Measurements from ENCODE around the gene ZNF267. TPM values are rescaled to one million over a fixed set of nuclear protein-coding genes. Genes with fewer than 3 reads are reported as not detected.

Gene ZNF267
- total RNA-seq, 1 experiment from 2014 or later, result 25.5 TPM

DNA sequence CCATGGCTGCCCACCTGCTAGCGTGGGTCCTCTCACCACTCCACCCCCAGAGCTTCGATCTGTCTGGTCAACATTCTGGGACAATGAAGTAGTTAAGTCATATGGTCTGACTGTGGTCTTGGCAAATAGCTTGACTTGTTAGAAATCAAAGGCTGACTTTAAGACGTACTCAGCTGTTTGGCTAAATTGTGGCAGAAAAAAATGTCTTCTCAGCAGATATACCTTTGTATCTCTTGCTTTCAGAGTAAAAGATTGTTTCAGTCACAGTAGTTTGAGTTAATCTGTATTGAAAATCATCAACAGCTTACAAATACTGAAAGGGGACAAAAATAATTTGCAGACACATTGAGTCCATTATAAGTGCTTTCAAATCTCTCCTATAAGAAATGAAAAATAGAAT, 2.1 kb upstream of the ZNF267 start:
- Histone ChIP-seq H3K36me3 (ENCODE audit: control insufficient read depth, insufficient read depth, low read length) (no peaks in the 10 kb centered on the region; the same call in 1 of the 2 replicates), H3K9me3 (no peaks in the 10 kb centered on the region), H3K4me3 (ENCODE audit: low read depth, low read length) (no peak overlapping the region), H3K27me3 (replicated peaks; ENCODE audit: control insufficient read depth, insufficient read depth, low read length) (no peaks in the 10 kb centered on the region), H3K4me1 (peaks cover 7% of the 10 kb centered on the region)
- intact Hi-C loops (cut with micrococcal nuclease; ENCODE audit: unreplicated experiment), result loop anchor here (10.0 kb wide), 1 partner anchor 417 kb away; the partner anchor contains the start of gene ARMC5
- peaks cover 10% of the 10 kb centered on the region for H3K36me3 Mint-ChIP-seq (ENCODE audit: insufficient read depth, unreplicated experiment)
- DNase-seq, result no peak
- ChIA-PET CTCF (no interaction called here), POLR2A (no interaction called here)
- H3K4me1 Mint-ChIP-seq (ENCODE audit: low read depth, unreplicated experiment), result no peaks in the 10 kb centered on the region
- no peaks in the 10 kb centered on the region for H3K9me3 Mint-ChIP-seq (ENCODE audit: unreplicated experiment)
- TF ChIP-seq, protein P1, sequence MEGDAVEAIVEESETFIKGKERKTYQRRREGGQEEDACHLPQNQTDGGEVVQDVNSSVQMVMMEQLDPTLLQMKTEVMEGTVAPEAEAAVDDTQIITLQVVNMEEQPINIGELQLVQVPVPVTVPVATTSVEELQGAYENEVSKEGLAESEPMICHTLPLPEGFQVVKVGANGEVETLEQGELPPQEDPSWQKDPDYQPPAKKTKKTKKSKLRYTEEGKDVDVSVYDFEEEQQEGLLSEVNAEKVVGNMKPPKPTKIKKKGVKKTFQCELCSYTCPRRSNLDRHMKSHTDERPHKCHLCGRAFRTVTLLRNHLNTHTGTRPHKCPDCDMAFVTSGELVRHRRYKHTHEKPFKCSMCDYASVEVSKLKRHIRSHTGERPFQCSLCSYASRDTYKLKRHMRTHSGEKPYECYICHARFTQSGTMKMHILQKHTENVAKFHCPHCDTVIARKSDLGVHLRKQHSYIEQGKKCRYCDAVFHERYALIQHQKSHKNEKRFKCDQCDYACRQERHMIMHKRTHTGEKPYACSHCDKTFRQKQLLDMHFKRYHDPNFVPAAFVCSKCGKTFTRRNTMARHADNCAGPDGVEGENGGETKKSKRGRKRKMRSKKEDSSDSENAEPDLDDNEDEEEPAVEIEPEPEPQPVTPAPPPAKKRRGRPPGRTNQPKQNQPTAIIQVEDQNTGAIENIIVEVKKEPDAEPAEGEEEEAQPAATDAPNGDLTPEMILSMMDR (IDR thresholded peaks at IDR 0.05; ENCODE audit: insufficient read depth in 1 of 2, low read depth in 1 of 2, low read length in 1 of 2, severe bottlenecking in 1 of 2, unreplicated experiment in 1 of 2), result no peak
- H3K27ac Mint-ChIP-seq (ENCODE audit: unreplicated experiment), result no peak overlapping the region
- BruUV-seq (replicated peaks), result no TSS peak
- peaks cover 6% of the 10 kb centered on the region for H3K27me3 Mint-ChIP-seq (ENCODE audit: insufficient read depth, unreplicated experiment)
- H3K4me3 Mint-ChIP-seq (ENCODE audit: unreplicated experiment), result no peak overlapping the region

DNA sequence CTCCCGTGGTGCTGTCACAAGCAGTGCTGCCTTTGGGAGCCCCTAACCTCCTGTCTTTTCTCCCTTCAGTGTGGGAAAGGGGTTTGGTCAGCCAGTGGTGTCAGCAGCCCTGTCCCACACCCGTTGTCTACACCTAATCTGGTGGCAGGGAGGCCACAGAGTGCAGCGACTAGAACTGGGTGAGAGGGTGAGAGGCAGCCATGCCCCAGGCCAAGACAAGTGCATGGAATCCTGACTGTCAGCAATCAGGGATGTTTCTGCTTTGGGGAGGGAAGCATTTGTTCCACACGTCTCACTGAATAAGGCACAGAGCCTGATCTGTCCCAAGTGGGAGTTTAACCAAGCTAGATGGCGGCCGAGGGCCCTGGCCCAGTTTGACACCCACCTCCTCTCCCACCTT, 1.4 kb upstream of the ZNF267 start:
- POLR2A ChIA-PET, result no interaction called here
- TF ChIP-seq, protein P1 (IDR thresholded peaks at IDR 0.05; ENCODE audit: insufficient read depth in 1 of 2, low read depth in 1 of 2, low read length in 1 of 2, severe bottlenecking in 1 of 2, unreplicated experiment in 1 of 2), result no peak
- Mint-ChIP-seq H3K4me1 (ENCODE audit: low read depth, unreplicated experiment) (peaks cover 3% of the 10 kb centered on the region), H3K27me3 (ENCODE audit: insufficient read depth, unreplicated experiment) (peaks cover 5% of the 10 kb centered on the region), H3K27ac (ENCODE audit: unreplicated experiment) (no peak overlapping the region), H3K4me3 (ENCODE audit: unreplicated experiment) (no peak overlapping the region), H3K36me3 (ENCODE audit: insufficient read depth, unreplicated experiment) (peaks cover 14% of the 10 kb centered on the region), H3K9me3 (ENCODE audit: unreplicated experiment) (no peaks in the 10 kb centered on the region)
- intact Hi-C loops (cut with micrococcal nuclease; ENCODE audit: unreplicated experiment), result loop anchor here (2.0 to 10.0 kb wide), 2 partner anchors 159 to 417 kb away; partner anchors contain the start of gene ARMC5
- H3K4me3 ChIP-seq (ENCODE audit: low read depth, low read length), result no peak overlapping the region
- CTCF ChIA-PET, result no interaction called here
- no peaks in the 10 kb centered on the region for H3K27me3 ChIP-seq (replicated peaks; ENCODE audit: control insufficient read depth, insufficient read depth, low read length)
- DNase-seq, result no peak
- BruUV-seq (replicated peaks), result no TSS peak
- no peaks in the 10 kb centered on the region; the same call in 1 of the 2 replicates for H3K36me3 ChIP-seq (ENCODE audit: control insufficient read depth, insufficient read depth, low read length)
- peaks cover 14% of the 10 kb centered on the region for H3K4me1 ChIP-seq
- no peaks in the 10 kb centered on the region for H3K9me3 ChIP-seq

DNA sequence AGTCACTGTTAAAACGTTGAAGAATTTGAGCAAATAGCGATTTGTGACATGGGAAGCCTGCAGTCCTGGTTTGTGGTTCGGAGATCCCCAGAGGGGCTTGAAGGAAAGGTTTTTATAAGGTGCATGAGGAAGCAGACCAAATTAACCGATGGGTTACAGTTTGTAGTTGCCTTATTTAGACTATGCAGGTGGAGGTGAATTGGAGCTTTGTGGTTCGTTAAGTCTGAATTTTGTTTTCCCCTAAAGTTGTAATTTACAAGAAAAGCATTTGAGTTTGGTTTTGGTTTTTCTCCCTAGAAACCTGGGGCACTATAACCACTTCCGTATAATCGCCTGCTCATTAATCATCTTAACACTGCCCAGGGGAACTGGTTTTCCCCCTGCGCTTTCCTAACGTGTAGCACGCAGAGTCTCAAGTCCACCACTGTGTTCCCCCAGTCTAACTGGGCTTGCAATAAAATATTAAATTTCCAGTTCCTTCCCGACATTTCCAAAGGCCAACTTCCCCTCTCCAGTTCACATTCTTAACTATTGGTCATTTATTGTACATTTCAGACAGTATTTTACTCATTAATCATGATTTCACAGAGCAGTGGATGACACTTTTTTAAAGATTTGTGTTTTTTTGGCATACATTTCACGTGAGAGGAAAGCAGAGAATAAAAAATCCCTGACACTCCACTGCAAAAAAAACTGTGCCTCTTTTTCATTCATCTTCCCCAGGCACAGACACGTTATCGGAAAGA, 932 bp downstream of the ZNF267 start:
- no peaks in the 10 kb centered on the region for H3K27me3 Mint-ChIP-seq (ENCODE audit: insufficient read depth, unreplicated experiment)
- peaks cover 12% of the 10 kb centered on the region for H3K4me1 Mint-ChIP-seq (ENCODE audit: low read depth, unreplicated experiment)

More for the DNA sequence above, 932 bp downstream of the ZNF267 start:
- intact Hi-C loops (cut with micrococcal nuclease; ENCODE audit: unreplicated experiment), result loop anchor here (10.0 kb wide), 1 partner anchor 420 kb away; the partner anchor contains the start of gene ARMC5
- peak overlapping the region; percentile 93 for H3K4me3 ChIP-seq (ENCODE audit: low read depth, low read length)
- no peaks in the 10 kb centered on the region for H3K9me3 Mint-ChIP-seq (ENCODE audit: unreplicated experiment)
- H3K4me1 ChIP-seq, result peaks cover 24% of the 10 kb centered on the region
- no peaks in the 10 kb centered on the region for H3K9me3 ChIP-seq
- BruUV-seq (replicated peaks), result TSS peak; percentile 45
- POLR2A ChIA-PET, result interaction anchor here (1.5 kb wide), 1 partner anchor 161 kb away, joined by 16 read pairs; a partner anchor contains a TSS
- CTCF ChIA-PET, result no interaction called here
- peak overlapping the region; percentile 91 for H3K4me3 Mint-ChIP-seq (ENCODE audit: unreplicated experiment)
- peak in 1 of 2 experiments; percentile 46 for DNase-seq
- H3K27ac Mint-ChIP-seq (ENCODE audit: unreplicated experiment), result peak overlapping the region; percentile 96
- no peaks in the 10 kb centered on the region; the same call in 1 of the 2 replicates for H3K36me3 ChIP-seq (ENCODE audit: control insufficient read depth, insufficient read depth, low read length)
- H3K27me3 ChIP-seq (replicated peaks; ENCODE audit: control insufficient read depth, insufficient read depth, low read length), result no peaks in the 10 kb centered on the region
- H3K36me3 Mint-ChIP-seq (ENCODE audit: insufficient read depth, unreplicated experiment), result peaks cover 28% of the 10 kb centered on the region
- TF ChIP-seq, protein P1 (IDR thresholded peaks at IDR 0.05; ENCODE audit: insufficient read depth in 1 of 2, low read depth in 1 of 2, low read length in 1 of 2, severe bottlenecking in 1 of 2, unreplicated experiment in 1 of 2), result no peak
